CD4-positive, alpha-beta T cell treated with Interleukin-1 beta for 1 hour (primary cell): ENCODE results near the gene ZSWIM7.

ENCODE experiments used
- DNase-seq, 2 donors: peaks; one replicate each; pipeline ENCODE4 v3.0.0-alpha.2; 2020 to 2022

Gene ZSWIM7

DNA sequence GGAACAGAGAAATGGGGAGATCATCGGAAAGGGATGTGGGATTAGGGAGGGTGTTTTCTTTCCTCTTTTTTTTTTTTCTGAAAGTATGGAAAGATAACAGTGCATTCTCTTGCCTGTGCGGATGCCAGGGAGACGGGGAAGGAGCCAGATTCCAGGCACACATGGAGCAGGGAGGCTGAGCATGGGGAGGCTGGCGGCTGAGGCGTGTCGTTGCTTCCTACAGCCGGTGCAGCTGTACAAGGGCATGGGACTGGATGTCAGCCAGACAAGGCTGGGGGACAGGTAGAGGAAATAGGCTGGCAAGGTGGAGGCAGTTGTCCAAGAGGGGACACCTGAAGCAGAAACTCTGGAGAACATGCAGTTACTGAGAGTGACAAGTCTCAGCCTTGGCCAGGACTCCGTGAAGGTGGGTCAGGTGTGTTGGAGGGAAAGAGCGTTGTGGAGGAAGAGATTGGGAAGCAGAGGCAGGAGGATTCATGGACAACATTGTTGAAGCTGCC lies 71.2 kb downstream of the ZSWIM7 start:
- no peak for DNase-seq
